K562 (cell line): ENCODE data around the gene ANKRD65. TPM values are rescaled to one million over a fixed set of nuclear protein-coding genes. Genes with fewer than 3 reads are reported as not detected.

Experiments used
- C11orf30 ChIP-seq: fragments of 450-650 bp; IDR thresholded peaks from 2 replicates; pipeline ENCODE4 v1.6.1; 2016; ENCODE audit warnings: low read depth, mild to moderate bottlenecking
- CBX2 ChIP-seq: fragments of 200-600 bp; sonication (generic); IDR thresholded peaks from one replicate; pipeline ENCODE4 v1.6.1; 2012; ENCODE audit warnings: mild to moderate bottlenecking, low read length, inconsistent platforms; ENCODE audit not compliant: insufficient read depth, poor library complexity, severe bottlenecking
- GABPB1 ChIP-seq: sonication (generic); formaldehyde crosslinking; IDR thresholded peaks from 2 replicates; pipeline ENCODE4 v1.8.0; 2022; ENCODE audit warnings: mild to moderate bottlenecking, missing genetic modification reagents
- ILK ChIP-seq: fragments of 450-650 bp; IDR thresholded peaks from 2 replicates; pipeline ENCODE4 v1.6.1; 2016; ENCODE audit warnings: missing genetic modification characterization, low read depth, mild to moderate bottlenecking, missing compliant biosample characterization, moderate library complexity, borderline replicate concordance
- JUND ChIP-seq, 2 experiments: IDR thresholded peaks; 2 replicates in 1 of 2; 3 replicates in 1 of 2; pipeline ENCODE4 v1.6.1; 2011; ENCODE audit warnings: borderline replicate concordance in 2 of 2, low read depth in 2 of 2, low read length in 2 of 2, improper control_type of control experiment in 1 of 2, missing biosample characterization in 1 of 2, missing genetic modification characterization in 1 of 2, missing genetic modification reagents in 1 of 2
- KLF16 ChIP-seq: IDR thresholded peaks from 2 replicates; pipeline ENCODE4 v1.6.1; 2016; ENCODE audit warnings: antibody characterized with exemption
- MED1 ChIP-seq: sonication (generic); formaldehyde crosslinking; IDR thresholded peaks from 2 replicates; pipeline ENCODE4 v1.8.1; 2023; ENCODE audit warnings: missing genetic modification reagents, borderline replicate concordance
- MTA2 ChIP-seq: fragments of 450-650 bp; IDR thresholded peaks from 2 replicates; pipeline ENCODE4 v1.6.1; 2016; ENCODE audit warnings: low read depth
- NONO ChIP-seq, 2 experiments: fragments of 200-400 bp in 1 of 2; fragments of 450-650 bp in 1 of 2; formaldehyde crosslinking in 1 of 2; IDR thresholded peaks; 2 replicates each; pipeline ENCODE4 v1.6.1; 2017; ENCODE audit warnings: low read depth in 2 of 2, mild to moderate bottlenecking in 2 of 2, moderate library complexity in 2 of 2, low read length in 1 of 2
- PHF20 ChIP-seq: fragments of 450-650 bp; IDR thresholded peaks from 2 replicates; pipeline ENCODE4 v1.6.1; 2018; ENCODE audit not compliant: partially characterized antibody
- POLR2A ChIP-seq: fragments of 450-650 bp; conservative IDR thresholded peaks from 2 replicates; pipeline ENCODE4 v1.6.1; 2016
- RAD21 ChIP-seq, 2 experiments: fragments of 250-450 bp in 1 of 2; fragments of 450-650 bp in 1 of 2; sonication (Bioruptor Pico) in 1 of 2; formaldehyde crosslinking in 1 of 2; IDR thresholded peaks in 1 of 2; conservative IDR thresholded peaks in 1 of 2; 2 replicates each; pipeline versions ENCODE4 v1.4.0 to v1.8.0; 2020 to 2022; ENCODE audit warnings: mild to moderate bottlenecking in 2 of 2, moderate library complexity in 1 of 2
- SIX5 ChIP-seq, 2 experiments: IDR thresholded peaks; 2 replicates each; pipeline ENCODE4 v1.6.1; 2011; ENCODE audit warnings: low read length in 2 of 2, borderline replicate concordance in 1 of 2, low read depth in 1 of 2, mild to moderate bottlenecking in 1 of 2, moderate library complexity in 1 of 2; ENCODE audit not compliant: insufficient read depth in 1 of 2
- TBP ChIP-seq: optimal IDR thresholded peaks from 2 replicates; pipeline ENCODE3; 2011; ENCODE audit warnings: low read depth, low read length, improper control_type of control experiment
- ZFP30 ChIP-seq: fragments of 250-450 bp; sonication (Bioruptor Pico); IDR thresholded peaks from 2 replicates; pipeline ENCODE4 v1.8.0; 2022; ENCODE audit warnings: moderate library complexity, mild to moderate bottlenecking, inconsistent platforms, borderline replicate concordance
- ZNF316 ChIP-seq: fragments of 450-650 bp; IDR thresholded peaks from 2 replicates; pipeline ENCODE4 v1.6.1; 2016
- polyA plus RNA-seq, 8 experiments: library from polyadenylated mRNA; depleted of rRNA in 4 of 8; stranded (reverse) in 5 of 8; unstranded in 3 of 8; fragments of >200 nt; fragmentation: Nextera tagmentation in 2 of 8; fragmentation: Illumina TruSeq in 1 of 8; extraction: Ambion mirVana in 2 of 8; extraction: Trizol in 1 of 8; gene quantifications; 2 replicates each; pipeline versions ENCODE4 v1.2.1 to v1.2.3, GENCODE V29; 2011 to 2014; ENCODE audit warnings: inconsistent platforms in 1 of 8, missing spikeins in 1 of 8
- total RNA-seq, 7 experiments: library from RNA; depleted of rRNA in 6 of 7; stranded (reverse); fragments of >200 nt in 6 of 7; fragmentation: Illumina TruSeq in 2 of 7; extraction: Trizol in 2 of 7; gene quantifications; 2 replicates each; pipeline versions ENCODE4 v1.2.1 to v1.2.3, GENCODE V29; 2011 to 2021; ENCODE audit warnings: low replicate concordance in 1 of 7
- TF ChIP-seq, protein P1 (sequence below), 2 experiments: fragments of 450-650 bp in 1 of 2; IDR thresholded peaks; 2 replicates each; pipeline ENCODE4 v1.6.1; 2011 to 2017; ENCODE audit warnings: low read depth in 2 of 2, antibody characterized with exemption in 1 of 2, borderline replicate concordance in 1 of 2, low read length in 1 of 2, mild to moderate bottlenecking in 1 of 2, mixed read lengths in 1 of 2; ENCODE audit not compliant: control insufficient read depth in 1 of 2
- TF ChIP-seq, protein P2 (sequence below): fragments of 450-650 bp; formaldehyde crosslinking; conservative IDR thresholded peaks from 2 replicates; pipeline ENCODE4 v1.4.0; 2022; ENCODE audit warnings: mild to moderate bottlenecking, missing genetic modification characterization
- TF ChIP-seq, protein P3 (sequence below): IDR thresholded peaks from 3 replicates; pipeline ENCODE4 v1.6.1; 2011; ENCODE audit warnings: borderline replicate concordance, mild to moderate bottlenecking; ENCODE audit not compliant: insufficient read length, insufficient read depth
- TF ChIP-seq, protein P4 (sequence below): sonication (generic); formaldehyde crosslinking; IDR thresholded peaks from 2 replicates; pipeline ENCODE4 v1.8.0; 2022; ENCODE audit warnings: mild to moderate bottlenecking, missing genetic modification reagents

Gene ANKRD65
- total and polyA plus RNA-seq, 9 of the 15 experiments (the other 6 are each of a cell fraction or from before 2014, with no cell fraction given): not detected

DNA sequence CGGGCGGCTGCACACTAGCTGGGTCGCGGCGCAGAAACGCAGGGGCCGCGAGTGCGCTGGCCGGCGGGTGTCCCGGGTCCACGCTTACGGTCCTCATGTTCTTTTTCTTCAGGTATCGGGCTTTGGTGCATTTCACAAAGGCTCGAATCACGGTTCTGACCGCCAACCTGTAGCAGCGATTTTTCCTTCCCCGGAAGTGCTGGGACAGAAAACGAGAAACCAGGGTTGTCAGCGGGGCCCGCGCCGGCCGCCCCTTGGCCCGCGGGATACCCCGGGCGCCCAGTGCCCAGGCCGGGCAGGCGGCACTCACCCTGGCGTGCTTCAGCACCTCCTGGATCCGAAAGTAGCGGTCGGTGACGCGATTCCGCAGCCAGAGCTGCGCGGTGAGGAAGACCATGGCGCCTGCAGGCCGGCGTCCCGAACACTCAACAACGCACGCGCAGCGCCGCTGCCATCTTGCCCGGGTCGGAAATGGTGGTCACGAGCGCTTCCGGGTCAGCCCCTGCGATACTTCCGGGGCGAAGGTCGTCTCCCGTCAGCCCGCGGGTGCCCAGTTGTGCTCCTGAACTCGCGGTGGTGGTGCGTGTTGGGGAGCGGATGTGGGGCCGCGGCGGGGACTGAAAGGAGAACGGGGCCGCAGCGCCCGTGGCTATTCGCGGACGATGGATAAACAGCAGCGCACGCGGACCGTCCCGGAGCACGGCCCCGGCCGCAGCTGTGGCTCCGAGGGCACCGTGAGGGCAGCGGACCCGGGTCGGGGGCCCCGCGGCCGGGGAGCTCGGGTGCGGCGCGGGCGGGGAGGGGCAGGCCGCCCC lies 14.0 kb downstream of the ANKRD65 start, which contains the start of gene MRPL20 (continued):
- TF ChIP-seq, protein P1, sequence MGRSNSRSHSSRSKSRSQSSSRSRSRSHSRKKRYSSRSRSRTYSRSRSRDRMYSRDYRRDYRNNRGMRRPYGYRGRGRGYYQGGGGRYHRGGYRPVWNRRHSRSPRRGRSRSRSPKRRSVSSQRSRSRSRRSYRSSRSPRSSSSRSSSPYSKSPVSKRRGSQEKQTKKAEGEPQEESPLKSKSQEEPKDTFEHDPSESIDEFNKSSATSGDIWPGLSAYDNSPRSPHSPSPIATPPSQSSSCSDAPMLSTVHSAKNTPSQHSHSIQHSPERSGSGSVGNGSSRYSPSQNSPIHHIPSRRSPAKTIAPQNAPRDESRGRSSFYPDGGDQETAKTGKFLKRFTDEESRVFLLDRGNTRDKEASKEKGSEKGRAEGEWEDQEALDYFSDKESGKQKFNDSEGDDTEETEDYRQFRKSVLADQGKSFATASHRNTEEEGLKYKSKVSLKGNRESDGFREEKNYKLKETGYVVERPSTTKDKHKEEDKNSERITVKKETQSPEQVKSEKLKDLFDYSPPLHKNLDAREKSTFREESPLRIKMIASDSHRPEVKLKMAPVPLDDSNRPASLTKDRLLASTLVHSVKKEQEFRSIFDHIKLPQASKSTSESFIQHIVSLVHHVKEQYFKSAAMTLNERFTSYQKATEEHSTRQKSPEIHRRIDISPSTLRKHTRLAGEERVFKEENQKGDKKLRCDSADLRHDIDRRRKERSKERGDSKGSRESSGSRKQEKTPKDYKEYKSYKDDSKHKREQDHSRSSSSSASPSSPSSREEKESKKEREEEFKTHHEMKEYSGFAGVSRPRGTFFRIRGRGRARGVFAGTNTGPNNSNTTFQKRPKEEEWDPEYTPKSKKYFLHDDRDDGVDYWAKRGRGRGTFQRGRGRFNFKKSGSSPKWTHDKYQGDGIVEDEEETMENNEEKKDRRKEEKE (IDR thresholded peaks at IDR 0.05; ENCODE audit: borderline replicate concordance in 1 of 2, control insufficient read depth in 1 of 2, low read depth in 2 of 2, low read length in 1 of 2): no peak
- TF ChIP-seq, protein P2, sequence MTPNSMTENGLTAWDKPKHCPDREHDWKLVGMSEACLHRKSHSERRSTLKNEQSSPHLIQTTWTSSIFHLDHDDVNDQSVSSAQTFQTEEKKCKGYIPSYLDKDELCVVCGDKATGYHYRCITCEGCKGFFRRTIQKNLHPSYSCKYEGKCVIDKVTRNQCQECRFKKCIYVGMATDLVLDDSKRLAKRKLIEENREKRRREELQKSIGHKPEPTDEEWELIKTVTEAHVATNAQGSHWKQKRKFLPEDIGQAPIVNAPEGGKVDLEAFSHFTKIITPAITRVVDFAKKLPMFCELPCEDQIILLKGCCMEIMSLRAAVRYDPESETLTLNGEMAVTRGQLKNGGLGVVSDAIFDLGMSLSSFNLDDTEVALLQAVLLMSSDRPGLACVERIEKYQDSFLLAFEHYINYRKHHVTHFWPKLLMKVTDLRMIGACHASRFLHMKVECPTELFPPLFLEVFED (CRISPR knock-in tag): peak; percentile 85; the same call in 1 of the 2 replicates
- TF ChIP-seq JUND (IDR thresholded peaks at IDR 0.05; ENCODE audit: borderline replicate concordance, low read depth, low read length) (peak; percentile 76), JUND (tag; IDR thresholded peaks at IDR 0.05; ENCODE audit: borderline replicate concordance, low read depth, low read length) (no peak; the same call in 2 of the 3 replicates), GABPB1 (CRISPR knock-in tag) (peak; percentile 100), NONO (IDR thresholded peaks at IDR 0.05; ENCODE audit: low read depth in 2 of 2, low read length in 1 of 2) (peak; percentile 61 to 64; a peak in 3 of 4 replicates), CBX2 (no peak), PHF20 (peak; percentile 99), SIX5 (IDR thresholded peaks at IDR 0.05; ENCODE audit: borderline replicate concordance in 1 of 2, insufficient read depth in 1 of 2, low read depth in 1 of 2, low read length in 2 of 2) (peak; percentile 70 to 82), RAD21 (CRISPR knock-in tag; conservative IDR thresholded peaks at IDR 0.05 in 1 of 2, IDR thresholded peaks at IDR 0.05 in 1 of 2) (peak; percentile 1 to 22; a peak in 1 of 4 replicates), TBP (peak; percentile 94), MED1 (no peak), POLR2A (peak; percentile 98), C11orf30 (peak; percentile 99), KLF16 (no peak), ILK (no peak), ZFP30 (CRISPR knock-in tag) (no peak), MTA2 (peak; percentile 97), ZNF316 (no peak)
- TF ChIP-seq, protein P3, sequence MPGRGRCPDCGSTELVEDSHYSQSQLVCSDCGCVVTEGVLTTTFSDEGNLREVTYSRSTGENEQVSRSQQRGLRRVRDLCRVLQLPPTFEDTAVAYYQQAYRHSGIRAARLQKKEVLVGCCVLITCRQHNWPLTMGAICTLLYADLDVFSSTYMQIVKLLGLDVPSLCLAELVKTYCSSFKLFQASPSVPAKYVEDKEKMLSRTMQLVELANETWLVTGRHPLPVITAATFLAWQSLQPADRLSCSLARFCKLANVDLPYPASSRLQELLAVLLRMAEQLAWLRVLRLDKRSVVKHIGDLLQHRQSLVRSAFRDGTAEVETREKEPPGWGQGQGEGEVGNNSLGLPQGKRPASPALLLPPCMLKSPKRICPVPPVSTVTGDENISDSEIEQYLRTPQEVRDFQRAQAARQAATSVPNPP: no peak
- TF ChIP-seq, protein P4, sequence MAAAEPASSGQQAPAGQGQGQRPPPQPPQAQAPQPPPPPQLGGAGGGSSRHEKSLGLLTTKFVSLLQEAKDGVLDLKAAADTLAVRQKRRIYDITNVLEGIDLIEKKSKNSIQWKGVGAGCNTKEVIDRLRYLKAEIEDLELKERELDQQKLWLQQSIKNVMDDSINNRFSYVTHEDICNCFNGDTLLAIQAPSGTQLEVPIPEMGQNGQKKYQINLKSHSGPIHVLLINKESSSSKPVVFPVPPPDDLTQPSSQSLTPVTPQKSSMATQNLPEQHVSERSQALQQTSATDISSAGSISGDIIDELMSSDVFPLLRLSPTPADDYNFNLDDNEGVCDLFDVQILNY (CRISPR knock-in tag): no peak
